ENCODE results near the gene OR5K4.

Gene OR5K4

DNA sequence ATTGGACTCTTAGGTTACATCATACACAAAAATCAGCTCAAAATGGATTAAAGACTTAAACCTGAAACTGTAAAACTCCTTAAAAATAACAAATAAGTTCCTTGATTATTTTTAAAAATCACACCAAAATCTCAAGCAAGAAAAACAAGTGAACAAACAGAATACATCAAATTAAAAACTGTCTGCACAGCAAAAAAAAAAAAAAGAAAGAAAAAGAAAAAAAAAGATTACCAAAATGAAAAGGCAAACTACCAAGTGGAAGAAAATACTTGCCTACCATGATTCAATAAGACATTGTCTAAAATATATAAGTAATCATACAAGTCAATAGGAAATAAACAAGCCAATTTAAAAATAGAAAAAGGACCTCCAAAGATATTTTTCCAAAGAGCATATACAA is 17.5 kb downstream of the OR5K4 start:
- H3K27ac ChIP-seq = no peak overlapping the region
- TF ChIP-seq, protein P1, sequence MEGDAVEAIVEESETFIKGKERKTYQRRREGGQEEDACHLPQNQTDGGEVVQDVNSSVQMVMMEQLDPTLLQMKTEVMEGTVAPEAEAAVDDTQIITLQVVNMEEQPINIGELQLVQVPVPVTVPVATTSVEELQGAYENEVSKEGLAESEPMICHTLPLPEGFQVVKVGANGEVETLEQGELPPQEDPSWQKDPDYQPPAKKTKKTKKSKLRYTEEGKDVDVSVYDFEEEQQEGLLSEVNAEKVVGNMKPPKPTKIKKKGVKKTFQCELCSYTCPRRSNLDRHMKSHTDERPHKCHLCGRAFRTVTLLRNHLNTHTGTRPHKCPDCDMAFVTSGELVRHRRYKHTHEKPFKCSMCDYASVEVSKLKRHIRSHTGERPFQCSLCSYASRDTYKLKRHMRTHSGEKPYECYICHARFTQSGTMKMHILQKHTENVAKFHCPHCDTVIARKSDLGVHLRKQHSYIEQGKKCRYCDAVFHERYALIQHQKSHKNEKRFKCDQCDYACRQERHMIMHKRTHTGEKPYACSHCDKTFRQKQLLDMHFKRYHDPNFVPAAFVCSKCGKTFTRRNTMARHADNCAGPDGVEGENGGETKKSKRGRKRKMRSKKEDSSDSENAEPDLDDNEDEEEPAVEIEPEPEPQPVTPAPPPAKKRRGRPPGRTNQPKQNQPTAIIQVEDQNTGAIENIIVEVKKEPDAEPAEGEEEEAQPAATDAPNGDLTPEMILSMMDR (IDR thresholded peaks at IDR 0.05; ENCODE audit: low read depth, low read length, missing control alignments) = no peak
- no peak overlapping the region for H3K4me3 ChIP-seq (ENCODE audit: low read depth, low read length)
- no peak for DNase-seq
- in situ Hi-C loops (cut with HindIII; ENCODE audit: low pct_ligation_motif_present, low sequenced_read_pairs) = no loop called here
- H3K36me3 ChIP-seq (replicated peaks) = no peaks in the 10 kb centered on the region
- H3K27me3 ChIP-seq (replicated peaks) = no peaks in the 10 kb centered on the region

DNA sequence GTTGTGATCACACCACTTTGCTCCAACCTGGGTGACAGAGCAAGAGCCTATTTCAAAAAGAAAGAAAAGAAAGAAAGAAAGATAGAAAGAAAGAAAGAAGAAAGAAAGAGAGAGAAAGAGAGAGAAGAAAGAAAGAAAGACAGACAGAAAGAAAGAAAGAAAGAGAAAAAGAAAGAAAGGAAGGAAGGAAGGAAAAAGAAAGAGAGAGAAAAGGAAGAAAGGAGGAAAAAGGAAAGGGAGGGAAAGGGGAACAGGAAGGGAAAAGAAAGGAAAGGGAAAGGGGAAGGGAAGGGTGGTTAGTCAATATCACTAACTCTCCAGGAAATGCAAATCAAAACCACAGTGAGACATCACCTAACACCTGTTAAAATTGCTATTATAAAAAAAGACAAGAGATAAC is 18.2 kb downstream of the OR5K4 start:
- Histone ChIP-seq H3K36me3 (replicated peaks) (no peaks in the 10 kb centered on the region), H3K4me3 (ENCODE audit: low read depth, low read length) (no peak overlapping the region), H3K27me3 (replicated peaks) (no peaks in the 10 kb centered on the region), H3K27ac (no peak overlapping the region)
- DNase-seq = no peak
- TF ChIP-seq, protein P1 (IDR thresholded peaks at IDR 0.05; ENCODE audit: low read depth, low read length, missing control alignments) = no peak
- in situ Hi-C loops (cut with HindIII; ENCODE audit: low pct_ligation_motif_present, low sequenced_read_pairs) = no loop called here

DNA sequence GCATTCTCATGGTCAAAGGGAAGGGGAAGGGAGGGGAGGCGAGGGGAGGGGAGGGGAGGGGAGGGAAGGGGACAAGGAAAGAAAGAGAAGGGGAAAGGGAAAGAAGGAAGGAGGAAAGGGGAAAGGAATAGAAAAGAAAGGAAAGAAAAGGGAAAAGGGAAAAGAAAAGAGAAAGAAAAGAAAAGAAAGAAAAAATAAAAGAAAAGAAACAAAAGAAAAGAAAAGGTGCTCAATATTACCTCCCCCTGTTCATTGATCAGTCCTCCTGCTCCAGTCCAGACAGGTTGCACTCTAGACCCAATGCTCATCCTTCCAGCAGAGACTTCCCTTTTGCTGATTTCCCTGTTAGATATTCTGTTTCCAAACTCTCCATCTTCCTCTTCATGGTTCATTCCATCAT is 18.8 kb downstream of the OR5K4 start:
- no peak for DNase-seq
- in situ Hi-C loops (cut with HindIII; ENCODE audit: low pct_ligation_motif_present, low sequenced_read_pairs) = no loop called here
- H3K27ac ChIP-seq = no peak overlapping the region
- no peaks in the 10 kb centered on the region for H3K27me3 ChIP-seq (replicated peaks)
- no peak overlapping the region for H3K4me3 ChIP-seq (ENCODE audit: low read depth, low read length)
- TF ChIP-seq, protein P1 (IDR thresholded peaks at IDR 0.05; ENCODE audit: low read depth, low read length, missing control alignments) = no peak
- no peaks in the 10 kb centered on the region for H3K36me3 ChIP-seq (replicated peaks)

DNA sequence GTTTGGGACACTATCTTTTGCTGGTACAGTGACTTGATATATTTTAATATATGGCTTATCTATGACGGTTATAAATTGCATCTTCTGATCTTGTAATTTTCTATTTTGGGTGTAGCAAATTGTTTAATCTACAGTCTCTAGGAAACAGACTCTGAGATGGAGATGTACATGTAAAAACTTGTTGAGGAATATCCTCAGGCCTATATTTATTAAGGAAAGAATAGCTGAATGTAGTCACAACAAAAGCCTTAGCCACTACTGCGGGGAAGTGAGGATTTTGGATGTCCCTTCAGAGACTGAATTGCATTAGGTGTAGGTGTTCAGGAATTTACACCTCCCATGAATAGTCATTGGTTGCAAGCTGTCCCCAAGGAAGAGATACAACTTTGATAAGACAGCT is 23.0 kb downstream of the OR5K4 start:
- no peak overlapping the region for H3K27ac ChIP-seq
- TF ChIP-seq, protein P1 (IDR thresholded peaks at IDR 0.05; ENCODE audit: low read depth, low read length, missing control alignments) = no peak
- H3K4me3 ChIP-seq (ENCODE audit: low read depth, low read length) = no peak overlapping the region
- H3K36me3 ChIP-seq (replicated peaks) = no peaks in the 10 kb centered on the region
- in situ Hi-C loops (cut with HindIII; ENCODE audit: low pct_ligation_motif_present, low sequenced_read_pairs) = no loop called here
- no peak for DNase-seq
- no peaks in the 10 kb centered on the region for H3K27me3 ChIP-seq (replicated peaks)

DNA sequence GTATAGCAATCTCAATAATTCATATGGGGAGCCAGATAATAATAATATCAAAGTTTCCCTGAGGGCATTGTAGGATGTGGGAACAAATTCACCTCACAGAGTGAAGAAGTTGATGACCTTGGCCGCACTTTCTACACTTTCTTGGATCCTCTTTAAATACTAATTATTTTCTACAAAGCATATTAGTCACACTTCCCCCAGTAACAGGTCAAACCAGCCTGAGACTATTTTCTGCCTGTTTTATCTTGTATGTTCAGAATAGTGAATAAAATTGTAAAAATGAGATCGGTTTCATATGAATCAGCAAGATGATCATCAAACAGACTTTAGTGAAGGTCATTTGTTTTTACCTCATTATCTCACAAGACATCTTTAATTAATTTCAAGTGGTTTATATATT is 34.5 kb downstream of the OR5K4 start:
- TF ChIP-seq, protein P1 (IDR thresholded peaks at IDR 0.05; ENCODE audit: low read depth, low read length, missing control alignments) = no peak
- Histone ChIP-seq H3K36me3 (replicated peaks) (no peaks in the 10 kb centered on the region), H3K4me3 (ENCODE audit: low read depth, low read length) (no peak overlapping the region), H3K27me3 (replicated peaks) (no peaks in the 10 kb centered on the region), H3K27ac (no peak overlapping the region)
- in situ Hi-C loops (cut with HindIII; ENCODE audit: low pct_ligation_motif_present, low sequenced_read_pairs) = no loop called here
- no peak for DNase-seq

DNA sequence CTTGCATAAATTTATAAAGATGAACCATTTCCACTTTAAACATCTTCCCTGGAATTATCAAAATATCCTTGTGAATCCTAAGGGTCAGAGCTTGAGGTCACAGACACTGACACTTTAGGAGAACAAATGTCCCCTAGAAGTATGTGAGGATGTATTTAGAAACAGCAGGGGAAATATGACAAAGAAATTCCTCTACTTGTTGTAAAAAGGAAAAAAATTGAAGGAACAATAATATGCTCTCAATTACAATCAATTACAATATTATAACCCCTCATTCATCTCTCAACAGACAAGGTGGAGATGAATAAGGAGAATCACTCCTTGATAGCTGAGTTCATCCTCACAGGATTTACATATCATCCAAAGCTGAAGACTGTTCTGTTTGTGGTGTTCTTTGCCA is 36.7 kb downstream of the OR5K4 start, which contains the start of gene OR5K3:
TSS of gene OR5K3 (plus strand) at position 301 of the 400 bp plus-strand sequence. CDS start at position 301, 0 bp downstream.
- in situ Hi-C loops (cut with HindIII; ENCODE audit: low pct_ligation_motif_present, low sequenced_read_pairs) = no loop called here
- no peak for DNase-seq
- no peak within 1 kb of the TSS for H3K27ac ChIP-seq
- TF ChIP-seq, protein P1 (IDR thresholded peaks at IDR 0.05; ENCODE audit: low read depth, low read length, missing control alignments) = no peak
- no peaks in the 10 kb centered on the region for H3K36me3 ChIP-seq (replicated peaks)
- H3K27me3 ChIP-seq (replicated peaks) = no peaks in the 10 kb centered on the region
- H3K4me3 ChIP-seq (ENCODE audit: low read depth, low read length) = no peak within 1 kb of the TSS

Data from brain microvascular endothelial cell (primary cell).